ENCODE results near the gene PSMC4. TPM values are rescaled to one million over a fixed set of nuclear protein-coding genes. Genes with fewer than 3 reads are reported as not detected.

Gene PSMC4
- total RNA-seq, 1 experiment from 2014 or later, result 258 TPM

DNA sequence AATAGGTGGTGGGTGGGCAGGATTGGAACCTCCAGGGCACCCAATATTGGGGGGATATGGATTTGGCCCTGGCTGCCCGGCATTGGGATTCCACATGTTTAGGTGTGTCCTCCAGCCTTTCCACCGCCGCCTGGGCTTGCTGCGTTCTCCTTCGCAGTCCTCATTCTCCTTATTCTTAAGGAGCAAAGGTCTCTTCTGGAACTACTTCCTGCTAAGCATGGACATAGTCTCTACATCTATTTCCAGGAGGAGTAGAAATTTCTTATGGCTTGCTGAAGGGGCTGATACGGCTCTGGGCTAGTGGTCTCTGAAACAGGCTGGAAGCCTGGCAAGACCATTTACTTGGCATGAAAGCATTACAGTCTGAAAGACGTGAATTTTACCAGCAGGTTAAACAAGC lies 27.4 kb upstream of the PSMC4 start:
- peaks cover 4% of the 10 kb centered on the region; the same call in 1 of the 2 replicates for H3K4me1 ChIP-seq (ENCODE audit: insufficient read depth, low read length)
- H3K9me2 ChIP-seq (replicated peaks; ENCODE audit: low read length), result no peaks in the 10 kb centered on the region
- H3K27ac ChIP-seq (ENCODE audit: low read length), result no peak overlapping the region
- H3K9ac ChIP-seq (ENCODE audit: low read length), result no peak overlapping the region
- no peaks in the 10 kb centered on the region for H3K9me3 ChIP-seq (ENCODE audit: low read length)
- DNase-seq (no peak), ATAC-seq (no peak)
- H3K27me3 ChIP-seq (ENCODE audit: low read length), result no peaks in the 10 kb centered on the region
- intact Hi-C loops (cut with micrococcal nuclease), result no loop called here
- H2AFZ ChIP-seq (ENCODE audit: low read length), result no peak overlapping the region
- BruUV-seq (replicated peaks), result no TSS peak
- no peak overlapping the region for H3K4me3 ChIP-seq (ENCODE audit: low read length)
- H4K20me1 ChIP-seq (ENCODE audit: low read length), result no peaks in the 10 kb centered on the region
- TF ChIP-seq CTCF (conservative IDR thresholded peaks at IDR 0.05; ENCODE audit: low read depth, low read length) (no peak), EZH2 (IDR thresholded peaks at IDR 0.05; ENCODE audit: low read length, unreplicated experiment) (no peak), EZH2phosphoT487 (IDR thresholded peaks at IDR 0.05; ENCODE audit: borderline replicate concordance, low read length) (no peak)
- no peaks in the 10 kb centered on the region for H3F3A ChIP-seq (ENCODE audit: low read length, unreplicated experiment)
- POLR2A ChIA-PET (ENCODE audit: unreplicated experiment), result no interaction called here
- no peaks in the 10 kb centered on the region for H3K79me2 ChIP-seq (ENCODE audit: low read length)
- CTCF ChIA-PET, result no interaction called here
- no peak overlapping the region for H3K4me2 ChIP-seq (ENCODE audit: low read length)
- no peaks in the 10 kb centered on the region for H3K36me3 ChIP-seq (ENCODE audit: low read depth, low read length)

GRCh38 chr19:39946532-39946931 lies 24.4 kb upstream of the PSMC4 start:
- H3K4me3 ChIP-seq (ENCODE audit: low read length), result no peak overlapping the region
- DNase-seq, result peak; percentile 42
- no peaks in the 10 kb centered on the region for H3F3A ChIP-seq (ENCODE audit: low read length, unreplicated experiment)
- H2AFZ ChIP-seq (ENCODE audit: low read length), result no peak overlapping the region
- H3K9me2 ChIP-seq (replicated peaks; ENCODE audit: low read length), result no peaks in the 10 kb centered on the region
- no peak overlapping the region for H3K27ac ChIP-seq (ENCODE audit: low read length)
- H3K36me3 ChIP-seq (ENCODE audit: low read depth, low read length), result no peaks in the 10 kb centered on the region
- H3K9ac ChIP-seq (ENCODE audit: low read length), result no peak overlapping the region
- no peaks in the 10 kb centered on the region for H4K20me1 ChIP-seq (ENCODE audit: low read length)
- H3K9me3 ChIP-seq (ENCODE audit: low read length), result no peaks in the 10 kb centered on the region
- no peaks in the 10 kb centered on the region for H3K79me2 ChIP-seq (ENCODE audit: low read length)
- ChIA-PET CTCF (no interaction called here), POLR2A (ENCODE audit: unreplicated experiment) (no interaction called here)
- no peaks in the 10 kb centered on the region for H3K27me3 ChIP-seq (ENCODE audit: low read length)
- TF ChIP-seq EZH2 (IDR thresholded peaks at IDR 0.05; ENCODE audit: low read length, unreplicated experiment) (no peak), EZH2phosphoT487 (IDR thresholded peaks at IDR 0.05; ENCODE audit: borderline replicate concordance, low read length) (no peak), CTCF (conservative IDR thresholded peaks at IDR 0.05; ENCODE audit: low read depth, low read length) (no peak)
- ATAC-seq, result no peak
- H3K4me2 ChIP-seq (ENCODE audit: low read length), result no peak overlapping the region
- peaks cover 4% of the 10 kb centered on the region; the same call in 1 of the 2 replicates for H3K4me1 ChIP-seq (ENCODE audit: insufficient read depth, low read length)
- intact Hi-C loops (cut with micrococcal nuclease), result no loop called here
- BruUV-seq (replicated peaks), result no TSS peak

- Histone ChIP-seq H3K4me1 (ENCODE audit: insufficient read depth, low read length) (peaks cover 5% of the 10 kb centered on the region; the same call in 1 of the 2 replicates), H3K27ac (ENCODE audit: low read length) (no peak overlapping the region)
- no peak for DNase-seq
Measured at GRCh38 chr19:39949026-39949747, 21.8 kb upstream of the PSMC4 start.

More at GRCh38 chr19:39949026-39949747, 21.8 kb upstream of the PSMC4 start:
- no peak for ATAC-seq
- no peaks in the 10 kb centered on the region for H3K9me3 ChIP-seq (ENCODE audit: low read length)
- H4K20me1 ChIP-seq (ENCODE audit: low read length), result no peaks in the 10 kb centered on the region
- no peak overlapping the region for H3K4me2 ChIP-seq (ENCODE audit: low read length)
- H3K27me3 ChIP-seq (ENCODE audit: low read length), result no peaks in the 10 kb centered on the region
- H3K9ac ChIP-seq (ENCODE audit: low read length), result no peak overlapping the region
- TF ChIP-seq EZH2phosphoT487 (IDR thresholded peaks at IDR 0.05; ENCODE audit: borderline replicate concordance, low read length) (no peak), EZH2 (IDR thresholded peaks at IDR 0.05; ENCODE audit: low read length, unreplicated experiment) (no peak)
- intact Hi-C loops (cut with micrococcal nuclease), result no loop called here
- CTCF ChIA-PET, result no interaction called here
- no peak overlapping the region for H3K4me3 ChIP-seq (ENCODE audit: low read length)
- POLR2A ChIA-PET (ENCODE audit: unreplicated experiment), result no interaction called here
- no TSS peak for BruUV-seq (replicated peaks)
- H3K9me2 ChIP-seq (replicated peaks; ENCODE audit: low read length), result no peaks in the 10 kb centered on the region
- no peaks in the 10 kb centered on the region for H3K79me2 ChIP-seq (ENCODE audit: low read length)
- no peaks in the 10 kb centered on the region for H3F3A ChIP-seq (ENCODE audit: low read length, unreplicated experiment)
- H3K36me3 ChIP-seq (ENCODE audit: low read depth, low read length), result no peaks in the 10 kb centered on the region
- no peak overlapping the region for H2AFZ ChIP-seq (ENCODE audit: low read length)

All from PC-3 (cell line).